K562 (cell line): ENCODE results near the gene CAB39.

ENCODE experiments used
- CREM ChIP-seq: IDR thresholded peaks from 2 replicates; pipeline ENCODE4 v1.6.1; 2014; ENCODE audit warnings: antibody characterized with exemption, low read depth
- ELF1 ChIP-seq: fragments of 200-800 bp; sonication (Bioruptor generic); IDR thresholded peaks from 2 replicates; pipeline ENCODE4 v1.6.1; 2016; ENCODE audit warnings: missing genetic modification characterization, missing compliant biosample characterization
- EP300 ChIP-seq: IDR thresholded peaks from 2 replicates; pipeline ENCODE4 v1.6.1; 2012; ENCODE audit warnings: low read length, improper control_type of control experiment
- SETDB1 ChIP-seq: IDR thresholded peaks from one replicate; pipeline ENCODE4 v1.6.1; 2012; ENCODE audit warnings: low read length, control low read depth, inconsistent platforms
- SIN3A ChIP-seq, 2 experiments: fragments of 150-350 bp in 1 of 2; IDR thresholded peaks; 2 replicates each; pipeline ENCODE4 v1.6.1; 2011 to 2016; ENCODE audit warnings: borderline replicate concordance in 2 of 2, low read depth in 2 of 2, low read length in 2 of 2, mild to moderate bottlenecking in 2 of 2, moderate library complexity in 2 of 2; ENCODE audit not compliant: control insufficient read depth in 1 of 2
- XRCC5 ChIP-seq: fragments of 200-400 bp; formaldehyde crosslinking; IDR thresholded peaks from 2 replicates; pipeline ENCODE4 v1.6.1; 2017; ENCODE audit warnings: low read depth, mild to moderate bottlenecking, low read length
- ZNF146 ChIP-seq: IDR thresholded peaks from one replicate; pipeline ENCODE4 v1.6.1; 2018; ENCODE audit warnings: missing compliant biosample characterization; ENCODE audit not compliant: unreplicated experiment
- TF ChIP-seq, protein P1 (sequence below), 3 experiments: IDR thresholded peaks in 2 of 3; conservative IDR thresholded peaks in 1 of 3; 2 replicates each; pipeline ENCODE4 v1.5.1; 2011 to 2012; ENCODE audit warnings: low read length in 3 of 3, mild to moderate bottlenecking in 3 of 3, control low read depth in 2 of 3, improper control_type of control experiment in 1 of 3, inconsistent platforms in 1 of 3, low read depth in 1 of 3, mixed read lengths in 1 of 3, moderate library complexity in 1 of 3; ENCODE audit not compliant: insufficient read depth in 2 of 3
- TF ChIP-seq, protein P2 (sequence below): sonication (generic); formaldehyde crosslinking; IDR thresholded peaks from 2 replicates; pipeline ENCODE4 v1.8.1; 2023; ENCODE audit warnings: mild to moderate bottlenecking, missing genetic modification reagents, moderate library complexity

DNA sequence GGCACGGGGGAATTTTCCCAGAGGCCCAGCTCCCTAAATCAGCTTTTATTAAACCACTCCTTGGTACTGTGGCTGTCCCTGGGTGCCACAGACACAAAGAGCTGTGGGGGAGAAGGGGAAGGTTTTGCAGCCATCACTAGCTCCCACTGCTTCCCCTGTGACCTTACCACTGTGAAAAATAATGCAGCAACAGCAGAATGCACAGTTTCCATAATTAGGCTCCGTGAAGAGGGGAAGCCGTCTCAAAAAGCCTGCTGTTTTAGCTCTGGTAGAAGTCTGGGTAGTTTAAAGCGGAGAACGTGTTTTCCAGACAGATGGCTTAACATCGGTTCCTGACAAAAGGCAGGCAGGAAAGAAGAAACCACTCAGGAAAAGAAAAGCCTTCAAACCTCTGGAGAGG is 27.5 kb upstream of the CAB39 start:
- TF ChIP-seq EP300: no peak
- no peak for TF ChIP-seq ZNF146 (CRISPR knock-in tag)
- TF ChIP-seq, protein P1, sequence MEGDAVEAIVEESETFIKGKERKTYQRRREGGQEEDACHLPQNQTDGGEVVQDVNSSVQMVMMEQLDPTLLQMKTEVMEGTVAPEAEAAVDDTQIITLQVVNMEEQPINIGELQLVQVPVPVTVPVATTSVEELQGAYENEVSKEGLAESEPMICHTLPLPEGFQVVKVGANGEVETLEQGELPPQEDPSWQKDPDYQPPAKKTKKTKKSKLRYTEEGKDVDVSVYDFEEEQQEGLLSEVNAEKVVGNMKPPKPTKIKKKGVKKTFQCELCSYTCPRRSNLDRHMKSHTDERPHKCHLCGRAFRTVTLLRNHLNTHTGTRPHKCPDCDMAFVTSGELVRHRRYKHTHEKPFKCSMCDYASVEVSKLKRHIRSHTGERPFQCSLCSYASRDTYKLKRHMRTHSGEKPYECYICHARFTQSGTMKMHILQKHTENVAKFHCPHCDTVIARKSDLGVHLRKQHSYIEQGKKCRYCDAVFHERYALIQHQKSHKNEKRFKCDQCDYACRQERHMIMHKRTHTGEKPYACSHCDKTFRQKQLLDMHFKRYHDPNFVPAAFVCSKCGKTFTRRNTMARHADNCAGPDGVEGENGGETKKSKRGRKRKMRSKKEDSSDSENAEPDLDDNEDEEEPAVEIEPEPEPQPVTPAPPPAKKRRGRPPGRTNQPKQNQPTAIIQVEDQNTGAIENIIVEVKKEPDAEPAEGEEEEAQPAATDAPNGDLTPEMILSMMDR (IDR thresholded peaks at IDR 0.05 in 2 of 3, conservative IDR thresholded peaks at IDR 0.05 in 1 of 3; ENCODE audit: insufficient read depth in 2 of 3, low read depth in 1 of 3, low read length in 3 of 3): no peak
- no peak for TF ChIP-seq CREM
- TF ChIP-seq, protein P2, sequence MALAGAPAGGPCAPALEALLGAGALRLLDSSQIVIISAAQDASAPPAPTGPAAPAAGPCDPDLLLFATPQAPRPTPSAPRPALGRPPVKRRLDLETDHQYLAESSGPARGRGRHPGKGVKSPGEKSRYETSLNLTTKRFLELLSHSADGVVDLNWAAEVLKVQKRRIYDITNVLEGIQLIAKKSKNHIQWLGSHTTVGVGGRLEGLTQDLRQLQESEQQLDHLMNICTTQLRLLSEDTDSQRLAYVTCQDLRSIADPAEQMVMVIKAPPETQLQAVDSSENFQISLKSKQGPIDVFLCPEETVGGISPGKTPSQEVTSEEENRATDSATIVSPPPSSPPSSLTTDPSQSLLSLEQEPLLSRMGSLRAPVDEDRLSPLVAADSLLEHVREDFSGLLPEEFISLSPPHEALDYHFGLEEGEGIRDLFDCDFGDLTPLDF (CRISPR knock-in tag): no peak
- no peak for TF ChIP-seq XRCC5
- TF ChIP-seq SETDB1: no peak
- TF ChIP-seq ELF1 (tag): no peak
- no peak for TF ChIP-seq SIN3A (IDR thresholded peaks at IDR 0.05; ENCODE audit: borderline replicate concordance in 2 of 2, control insufficient read depth in 1 of 2, low read depth in 2 of 2, low read length in 2 of 2)
